ENCODE data around the gene SPHK1. TPM values are rescaled to one million over a fixed set of nuclear protein-coding genes. Genes with fewer than 3 reads are reported as not detected.

The SPHK1 gene
- total RNA-seq, 3 donors from 2014 or later = 9.6 to 28.5 (median 23.0) TPM

DNA sequence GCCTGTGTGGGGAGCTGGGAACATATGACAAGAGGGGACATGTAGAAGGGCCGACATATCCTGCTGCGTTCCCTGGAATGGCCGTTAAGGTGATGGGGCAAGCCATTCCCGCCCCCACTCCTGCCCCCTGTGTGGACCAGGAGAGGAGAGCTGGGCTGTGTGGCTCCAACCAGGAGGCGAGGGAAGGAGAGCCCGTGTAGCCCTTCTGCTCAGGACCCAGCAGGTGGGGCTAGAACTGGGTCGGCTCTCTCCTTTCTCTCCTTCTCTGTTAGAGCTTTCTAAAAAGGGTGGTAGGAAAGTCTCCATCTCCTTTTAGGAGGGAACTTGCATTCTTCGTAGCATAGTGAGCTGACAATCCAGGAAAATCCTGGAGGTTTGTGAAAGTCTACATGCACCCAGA is 12.8 kb downstream of the SPHK1 start:
- no peaks in the 10 kb centered on the region for H3K4me1 ChIP-seq
- no peak overlapping the region for H3K27ac ChIP-seq
- no peak for TF ChIP-seq POLR2AphosphoS5 (IDR thresholded peaks at IDR 0.05)
- no peak for TF ChIP-seq CTCF (IDR thresholded peaks at IDR 0.05)
- TF ChIP-seq POLR2A (IDR thresholded peaks at IDR 0.05) = no peak
- DNase-seq (ENCODE audit: low spot score in 2 of 2) = no peak
- H3K4me3 ChIP-seq = no peak overlapping the region
- peaks cover 5% of the 10 kb centered on the region for H3K36me3 ChIP-seq
- H3K27me3 ChIP-seq = no peaks in the 10 kb centered on the region
- intact Hi-C loops (cut with DNase I; ENCODE audit: low total_unique reads) = loop anchor here (5.0 kb wide), 1 partner anchor 90 kb away; the partner anchor contains the start of gene QRICH2
- H3K9me3 ChIP-seq = no peaks in the 10 kb centered on the region

DNA sequence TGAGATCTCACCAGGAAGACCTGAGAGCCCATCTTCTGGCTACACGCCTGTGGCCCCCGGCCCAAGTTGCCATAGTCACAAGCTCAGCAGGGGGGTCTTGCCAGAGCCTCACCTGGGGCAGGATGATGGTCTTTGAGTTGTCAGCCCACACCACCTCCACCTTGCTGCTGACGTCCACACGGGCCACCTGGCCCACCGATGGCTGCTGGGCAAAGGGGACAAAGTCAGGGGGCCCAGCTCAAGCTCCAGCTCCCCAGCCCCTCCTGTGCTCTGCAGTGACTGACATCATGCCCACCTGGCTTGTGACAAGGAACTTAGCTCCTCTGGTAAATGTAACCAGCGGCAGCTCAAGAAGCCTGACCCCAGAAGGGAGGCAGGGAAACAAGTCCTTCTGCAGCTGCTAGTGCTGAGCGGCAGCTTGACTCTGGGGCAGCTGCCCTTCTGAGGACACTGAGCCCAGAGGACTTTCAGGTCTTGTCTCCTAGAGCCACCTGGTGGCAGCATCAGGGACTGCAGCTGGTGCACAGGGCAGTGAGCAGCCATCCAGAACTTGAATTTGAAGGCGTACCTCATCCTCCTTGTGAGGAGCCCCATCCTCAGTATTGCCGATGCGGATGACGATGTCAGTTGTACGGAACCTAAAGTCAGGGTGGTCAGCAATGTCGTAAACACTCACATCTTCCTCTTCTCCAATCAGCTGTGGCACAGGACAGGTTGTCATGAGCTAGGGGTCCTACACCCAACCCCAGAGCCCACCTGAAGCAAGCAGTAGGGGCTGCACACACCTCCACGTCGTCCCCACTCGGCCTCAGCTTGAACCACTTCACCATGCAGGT is 13.5 kb downstream of the SPHK1 start:
- H3K27me3 ChIP-seq = no peaks in the 10 kb centered on the region
- no peaks in the 10 kb centered on the region for H3K9me3 ChIP-seq
- H3K4me3 ChIP-seq = no peak overlapping the region
- intact Hi-C loops (cut with DNase I; ENCODE audit: low total_unique reads) = loop anchor here (5.0 kb wide), 1 partner anchor 91 kb away; the partner anchor contains the start of gene QRICH2
- TF ChIP-seq CTCF (IDR thresholded peaks at IDR 0.05) (peak; percentile 97 to 98 (median 97)), POLR2A (IDR thresholded peaks at IDR 0.05) (no peak), POLR2AphosphoS5 (IDR thresholded peaks at IDR 0.05) (no peak)
- peak; percentile 87 to 92 for DNase-seq (ENCODE audit: low spot score in 2 of 2)
- H3K36me3 ChIP-seq = peaks cover 5% of the 10 kb centered on the region
- H3K4me1 ChIP-seq = no peaks in the 10 kb centered on the region
- no peak overlapping the region for H3K27ac ChIP-seq

- H3K27me3 ChIP-seq = no peaks in the 10 kb centered on the region
- H3K27ac ChIP-seq = no peak overlapping the region
- intact Hi-C loops (cut with DNase I; ENCODE audit: low total_unique reads) = loop anchor here (5.0 kb wide), 1 partner anchor 91 kb away; the partner anchor contains the start of gene QRICH2
- TF ChIP-seq POLR2AphosphoS5 (IDR thresholded peaks at IDR 0.05) = no peak
- no peak for TF ChIP-seq POLR2A (IDR thresholded peaks at IDR 0.05)
- TF ChIP-seq CTCF (IDR thresholded peaks at IDR 0.05) = no peak
- no peaks in the 10 kb centered on the region for H3K9me3 ChIP-seq
- H3K4me1 ChIP-seq = no peaks in the 10 kb centered on the region
- peaks cover 5% of the 10 kb centered on the region for H3K36me3 ChIP-seq
- DNase-seq (ENCODE audit: low spot score in 2 of 2) = no peak
- H3K4me3 ChIP-seq = no peak overlapping the region
Observed at GRCh38 chr17:76398523-76399174, 14.2 kb downstream of the SPHK1 start.

GRCh38 chr17:76399175-76400172 is 15.1 kb downstream of the SPHK1 start:
- Histone ChIP-seq H3K9me3 (no peaks in the 10 kb centered on the region), H3K4me1 (no peaks in the 10 kb centered on the region), H3K27ac (no peak overlapping the region), H3K4me3 (no peak overlapping the region), H3K36me3 (peaks cover 5% of the 10 kb centered on the region), H3K27me3 (no peaks in the 10 kb centered on the region)
- no peak for TF ChIP-seq POLR2AphosphoS5 (IDR thresholded peaks at IDR 0.05)
- TF ChIP-seq CTCF (IDR thresholded peaks at IDR 0.05) = no peak
- TF ChIP-seq POLR2A (IDR thresholded peaks at IDR 0.05) = no peak
- intact Hi-C loops (cut with DNase I; ENCODE audit: low total_unique reads) = loop anchor here (5.0 to 10.0 kb wide), 2 partner anchors 92 to 575 kb away; partner anchors contain the start of gene QRICH2
- DNase-seq (ENCODE audit: low spot score in 2 of 2) = no peak

Measured in breast epithelium (tissue), 4 donors.